Activated T-cell treated with anti-CD3 and anti-CD28 coated beads, Interleukin-2, amount 50 U/mL, for 72 hours (primary cell): ENCODE data around the gene TAC4. TPM values are rescaled to one million over a fixed set of nuclear protein-coding genes. Genes with fewer than 3 reads are reported as not detected.
A peak's percentile ranks its signal among the peaks of the same experiment; 100 is the strongest.

Experiments
- ATAC-seq, 2 donors: fragments of 150-1000 bp; cut with Tn5 transposase; replicated peaks in 1 of 2; 2 replicates each; pipeline ENCODE4 v1.10.0; 2021; ENCODE audit warnings: moderate library complexity in 2 of 2, mild to moderate bottlenecking in 1 of 2
- DNase-seq, 2 donors: peaks; one replicate each; pipeline ENCODE4 v3.0.0; 2021 to 2022; ENCODE audit warnings: mixed read lengths in 1 of 2
- H3K27ac Mint-ChIP-seq: one replicate; pipeline ENCODE4 v1.8.0; 2022; ENCODE audit warnings: mild to moderate bottlenecking, moderate library complexity, mixed read lengths
- H3K27me3 Mint-ChIP-seq: one replicate; pipeline ENCODE4 v1.8.0; 2022; ENCODE audit warnings: low read depth, mixed read lengths
- H3K36me3 Mint-ChIP-seq, 2 donors: one replicate each; pipeline ENCODE4 v1.8.0; 2022; ENCODE audit warnings: mixed read lengths in 2 of 2, mild to moderate bottlenecking in 1 of 2; ENCODE audit not compliant: insufficient read depth in 2 of 2
- H3K4me1 Mint-ChIP-seq: one replicate; pipeline ENCODE4 v1.8.0; 2022; ENCODE audit warnings: low read depth, mixed read lengths
- H3K4me3 Mint-ChIP-seq, 2 donors: one replicate each; pipeline ENCODE4 v1.8.0; 2022; ENCODE audit warnings: mild to moderate bottlenecking in 2 of 2, mixed read lengths in 2 of 2, moderate library complexity in 2 of 2
- H3K9me3 Mint-ChIP-seq, 2 donors: one replicate each; pipeline ENCODE4 v1.8.0; 2022; ENCODE audit warnings: mixed read lengths in 2 of 2
- total RNA-seq, 2 donors: library from RNA; stranded (reverse); gene quantifications; one replicate each; pipeline ENCODE4 v1.2.3, GENCODE V29; 2022

Gene TAC4
- total RNA-seq, 2 donors from 2014 or later, result not detected

DNA sequence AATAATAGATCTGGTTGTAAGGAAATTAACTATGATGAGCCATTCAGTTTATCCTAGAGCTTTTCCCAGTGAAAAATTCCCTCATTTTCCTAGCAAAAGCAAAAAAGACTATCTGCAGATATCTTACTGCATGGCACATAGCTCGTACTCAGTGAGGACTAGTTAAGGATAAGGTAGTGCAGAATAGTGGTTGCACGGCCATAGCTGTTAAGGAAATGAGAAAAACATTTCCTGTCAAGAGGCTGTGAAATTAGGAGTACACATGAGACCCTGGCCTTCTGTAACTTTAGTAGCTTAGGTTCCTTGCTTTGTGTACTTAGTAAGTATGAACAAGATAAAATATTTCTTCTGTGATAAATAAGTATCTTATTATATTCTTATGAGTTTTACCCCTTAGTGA is 49.1 kb downstream of the TAC4 start:
- no peak overlapping the region for H3K4me3 Mint-ChIP-seq
- H3K27ac Mint-ChIP-seq, result peak overlapping the region; percentile 74

DNA sequence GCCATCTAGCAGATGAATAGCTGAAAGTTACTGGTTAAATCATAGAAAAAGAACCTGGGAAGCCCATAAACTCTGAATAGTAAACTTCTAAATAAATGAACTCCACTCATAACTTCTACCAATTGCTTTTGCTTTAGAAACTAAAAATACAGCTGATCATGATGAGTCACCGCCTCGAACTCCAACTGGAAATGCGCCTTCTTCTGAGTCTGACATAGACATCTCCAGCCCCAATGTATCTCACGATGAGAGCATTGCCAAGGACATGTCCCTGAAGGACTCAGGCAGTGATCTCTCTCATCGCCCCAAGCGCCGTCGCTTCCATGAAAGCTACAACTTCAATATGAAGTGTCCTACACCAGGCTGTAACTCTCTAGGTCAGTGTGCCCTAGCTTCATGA is 49.7 kb downstream of the TAC4 start:
- Mint-ChIP-seq H3K4me1 (peaks cover 29% of the 10 kb centered on the region), H3K27ac (no peak overlapping the region), H3K36me3 (peaks cover 10 to 48% of the 10 kb centered on the region in 2 donors), H3K4me3 (no peak overlapping the region), H3K9me3 (no peaks in the 10 kb centered on the region), H3K27me3 (no peaks in the 10 kb centered on the region)
- no peak for ATAC-seq
- DNase-seq, result no peak

More for the DNA sequence above, 49.1 kb downstream of the TAC4 start:
- ATAC-seq (no peak), DNase-seq (no peak)
- Mint-ChIP-seq H3K9me3 (no peaks in the 10 kb centered on the region), H3K36me3 (peaks cover 9 to 49% of the 10 kb centered on the region in 2 donors), H3K4me1 (peaks cover 24% of the 10 kb centered on the region), H3K27me3 (no peaks in the 10 kb centered on the region)

DNA sequence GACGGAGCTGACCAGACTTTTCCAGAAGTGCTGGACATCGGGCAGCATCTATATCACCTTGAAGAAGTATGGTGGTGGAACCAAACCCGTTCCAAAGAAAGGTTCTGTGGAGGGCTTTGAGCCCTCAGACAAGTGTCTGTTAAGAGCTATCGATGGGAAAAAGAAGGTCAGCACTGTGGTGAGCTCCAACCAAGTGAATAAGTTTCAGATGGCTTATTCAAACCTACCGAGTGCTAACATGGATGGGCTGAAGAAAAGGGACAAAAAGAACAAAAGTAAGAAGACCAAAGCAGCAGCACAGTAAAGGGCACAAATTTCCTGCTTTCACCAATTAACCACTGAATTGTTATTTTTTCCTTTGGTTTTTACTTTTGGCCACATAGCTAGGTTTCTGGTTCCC is 52.5 kb downstream of the TAC4 start:
- no peak for DNase-seq
- no peaks in the 10 kb centered on the region for H3K27me3 Mint-ChIP-seq
- no peak overlapping the region for H3K27ac Mint-ChIP-seq
- H3K4me1 Mint-ChIP-seq, result peaks cover 55% of the 10 kb centered on the region
- no peaks in the 10 kb centered on the region for H3K9me3 Mint-ChIP-seq
- H3K36me3 Mint-ChIP-seq, result peaks cover 11 to 60% of the 10 kb centered on the region in 2 donors
- no peak for ATAC-seq
- no peak overlapping the region for H3K4me3 Mint-ChIP-seq

DNA sequence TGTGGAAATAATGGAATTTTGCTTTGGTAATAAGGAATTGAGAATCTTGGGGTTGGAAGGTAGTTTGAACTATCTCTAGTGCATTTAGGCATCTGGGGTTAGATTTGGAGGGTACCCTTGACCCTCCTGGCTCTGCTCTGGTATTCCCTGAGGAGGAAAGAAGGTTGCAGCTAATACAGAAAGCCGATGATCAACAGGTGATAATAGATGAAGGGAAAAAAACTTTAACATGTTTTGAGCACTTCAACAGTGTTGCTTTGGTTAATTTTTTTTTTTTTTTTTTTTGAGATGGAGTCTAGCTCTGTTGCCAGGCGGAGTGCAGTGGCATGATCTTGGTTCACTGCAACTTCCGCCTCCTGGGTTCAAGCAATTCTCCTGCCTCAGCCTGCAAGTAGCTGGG is 54.6 kb downstream of the TAC4 start:
- no peak for ATAC-seq
- Mint-ChIP-seq H3K9me3 (no peaks in the 10 kb centered on the region), H3K27ac (no peak overlapping the region), H3K36me3 (peaks cover 11 to 57% of the 10 kb centered on the region in 2 donors), H3K27me3 (no peaks in the 10 kb centered on the region), H3K4me1 (peaks cover 69% of the 10 kb centered on the region), H3K4me3 (no peak overlapping the region)
- DNase-seq, result no peak

DNA sequence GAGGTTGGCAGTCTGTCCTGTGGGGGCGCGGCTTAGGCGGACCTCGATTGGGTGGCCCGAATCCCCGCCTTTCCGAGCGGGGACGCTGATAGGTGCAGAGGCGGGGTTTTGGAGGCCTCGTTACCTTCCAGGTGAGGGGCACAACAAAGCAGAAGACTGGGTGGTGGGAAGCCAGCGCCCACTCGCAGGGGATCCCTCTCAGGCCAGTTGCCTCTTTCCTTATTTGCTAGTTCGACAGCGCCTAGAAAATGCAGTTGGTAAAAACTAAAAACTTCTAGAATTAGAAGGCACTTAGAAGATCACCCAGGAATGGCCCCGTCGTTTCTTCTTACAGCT is 58.7 kb downstream of the TAC4 start:
- Mint-ChIP-seq H3K9me3 (no peaks in the 10 kb centered on the region), H3K4me1 (peaks cover 58% of the 10 kb centered on the region), H3K4me3 (peak overlapping the region; percentile 94), H3K27ac (peak overlapping the region; percentile 93), H3K36me3 (peaks cover 6 to 40% of the 10 kb centered on the region in 2 donors), H3K27me3 (no peaks in the 10 kb centered on the region)
- ATAC-seq (no peak), DNase-seq (no peak)

DNA sequence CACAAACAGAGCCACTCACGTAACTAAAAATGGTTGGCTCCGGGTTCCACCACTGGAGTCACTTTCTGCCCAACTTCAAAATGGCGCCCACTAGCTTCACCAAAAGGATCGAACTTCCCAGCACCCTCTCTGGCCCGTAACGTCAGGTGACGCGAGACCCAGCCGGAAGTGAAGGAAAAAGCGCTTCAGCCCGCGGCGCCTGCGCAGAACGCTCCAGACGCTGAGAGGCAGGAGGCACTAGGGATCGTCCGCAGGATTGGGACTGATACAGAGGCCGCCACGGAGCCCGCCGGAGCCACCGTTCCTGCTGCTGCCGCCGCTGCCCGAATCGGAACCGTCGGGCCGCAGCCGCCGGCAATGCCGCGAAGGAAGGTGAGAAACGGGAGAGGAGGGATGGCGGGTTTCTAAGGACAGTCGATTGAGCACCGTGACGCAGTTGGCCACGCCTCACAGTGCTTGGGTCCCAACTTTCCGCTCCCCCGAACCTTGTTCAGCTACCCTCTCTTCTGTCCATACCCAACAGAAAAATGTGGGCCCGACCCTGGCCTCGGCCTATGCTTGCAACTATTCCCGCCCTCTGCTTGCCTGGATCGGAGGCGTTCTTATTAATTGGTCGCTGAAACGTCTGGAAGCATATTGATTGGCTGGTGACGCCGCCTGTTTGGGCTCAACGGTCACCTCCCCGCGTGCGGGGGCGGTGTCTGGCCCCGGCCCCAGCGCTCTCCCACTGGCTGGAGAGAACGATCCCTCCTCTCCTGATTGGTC is 59.2 kb downstream of the TAC4 start, which contains the start of gene KAT7:
Gene KAT7 (plus strand): TSS at position 204 of the 765 bp plus-strand sequence. CDS start 154 bp downstream, at position 358.
- Mint-ChIP-seq H3K36me3 (peaks cover 6 to 37% of the 10 kb centered on the region in 2 donors), H3K27me3 (no peaks in the 10 kb centered on the region), H3K4me3 (peak within 1 kb of the TSS; percentile 94), H3K9me3 (no peaks in the 10 kb centered on the region), H3K4me1 (peaks cover 55% of the 10 kb centered on the region), H3K27ac (peak within 1 kb of the TSS; percentile 93)
- DNase-seq (peak; percentile 99), ATAC-seq (peak; percentile 91)

Other genes starting within 250 kb of the TAC4 start
- gene SPOP, start 170.0 kb downstream of the TAC4 start, total RNA-seq, result 10 to 100 TPM; 77.8 to 82.2 TPM
- 10 to 100 TPM; 62.6 to 73.9 TPM for gene SLC35B1, start 140.1 kb downstream of the TAC4 start, total RNA-seq
- 10 to 100 TPM; 19.5 to 29.3 TPM for gene FAM117A, start 83.9 kb downstream of the TAC4 start, total RNA-seq
- gene KAT7, start 59.4 kb downstream of the TAC4 start, total RNA-seq, result 10 to 100 TPM; 83.9 to 85.9 TPM
- gene DLX4, start 121.1 kb upstream of the TAC4 start, total RNA-seq, result 1 to 10 TPM; 1.9 to 3.0 TPM
- gene DLX3, start 147.2 kb upstream of the TAC4 start, total RNA-seq, result under 1 TPM in 1 of 2 donors, not detected in 1; 0.12 TPM
- 10 to 100 TPM; 16.6 to 16.9 TPM for gene ITGA3, start 208.0 kb upstream of the TAC4 start, total RNA-seq
- 10 to 100 TPM; 26.6 to 34.6 TPM for gene PDK2, start 247.3 kb upstream of the TAC4 start, total RNA-seq